Subcutaneous abdominal adipose tissue (tissue), 5 donors: ENCODE measurements around the gene PPL.
"Not testable (repeated sequence)": the region's sequence is repeated elsewhere in the genome, so short reads cannot be mapped to it uniquely, and the experiment has no call there.

Source experiments
- H3K27ac ChIP-seq: one replicate; pipeline ENCODE4 v1.7.0; 2013; ENCODE audit warnings: low read depth, mild to moderate bottlenecking, inconsistent platforms, low read length, moderate library complexity
- H3K27me3 ChIP-seq, 5 donors: one replicate each; pipeline ENCODE4 v1.7.0; 2013; ENCODE audit warnings: low read length in 5 of 5, inconsistent platforms in 1 of 5; ENCODE audit not compliant: control insufficient read depth in 5 of 5, insufficient read depth in 4 of 5
- H3K36me3 ChIP-seq, 5 donors: one replicate each; pipeline ENCODE4 v1.7.0; 2013; ENCODE audit warnings: low read length in 5 of 5; ENCODE audit not compliant: control insufficient read depth in 5 of 5, insufficient read depth in 5 of 5
- H3K4me1 ChIP-seq, 5 donors: one replicate each; pipeline ENCODE4 v1.7.0; 2013; ENCODE audit warnings: low read length in 5 of 5, mild to moderate bottlenecking in 3 of 5, moderate library complexity in 1 of 5; ENCODE audit not compliant: control insufficient read depth in 5 of 5, insufficient read depth in 5 of 5
- H3K4me3 ChIP-seq, 5 donors: one replicate each; pipeline ENCODE4 v1.7.0; 2013; ENCODE audit warnings: low read length in 5 of 5, low read depth in 1 of 5
- H3K9ac ChIP-seq, 5 donors: one replicate each; pipeline ENCODE4 v1.7.0; 2013; ENCODE audit warnings: low read length in 5 of 5, mild to moderate bottlenecking in 4 of 5, moderate library complexity in 3 of 5
- H3K9me3 ChIP-seq, 5 donors: one replicate each; pipeline ENCODE4 v1.7.0; 2013; ENCODE audit warnings: low read length in 5 of 5; ENCODE audit not compliant: control insufficient read depth in 5 of 5
- donor health status: healthy.
- donor health status: healthy.
- donor health status: healthy.
- donor health status: healthy.
- donor health status: healthy.

The PPL gene

GRCh38 chr16:4976611-4977145 is 39.7 kb upstream of the PPL start:
- Histone ChIP-seq H3K27ac (no peak overlapping the region), H3K27me3 (peaks cover 0 to 5% (median 4%) of the 10 kb centered on the region in 5 donors), H3K9ac (no peak overlapping the region), H3K4me1 (no peaks in the 10 kb centered on the region), H3K9me3 (peaks cover 0 to 3% (median 0%) of the 10 kb centered on the region in 5 donors), H3K4me3 (no peak overlapping the region), H3K36me3 (no peaks in the 10 kb centered on the region)

- Histone ChIP-seq H3K27me3 (peaks cover 0 to 8% (median 4%) of the 10 kb centered on the region in 5 donors), H3K9me3 (peaks cover 0 to 3% (median 0%) of the 10 kb centered on the region in 5 donors), H3K9ac (no peak overlapping the region), H3K36me3 (no peaks in the 10 kb centered on the region), H3K27ac (no peak overlapping the region), H3K4me3 (no peak overlapping the region), H3K4me1 (no peaks in the 10 kb centered on the region)
Observed at GRCh38 chr16:4976079-4976478, 39.1 kb upstream of the PPL start.

- Histone ChIP-seq H3K9ac (no peak overlapping the region), H3K27ac (no peak overlapping the region), H3K4me1 (no peaks in the 10 kb centered on the region), H3K36me3 (no peaks in the 10 kb centered on the region), H3K4me3 (no peak overlapping the region), H3K9me3 (peaks cover 0 to 3% (median 0%) of the 10 kb centered on the region in 5 donors), H3K27me3 (peaks cover 0 to 12% (median 5%) of the 10 kb centered on the region in 5 donors)
Observed at GRCh38 chr16:4972938-4973587, 36.1 kb upstream of the PPL start.

GRCh38 chr16:4970010-4970409 is 33.1 kb upstream of the PPL start:
- Histone ChIP-seq H3K27ac (no peak overlapping the region), H3K9ac (no peak overlapping the region), H3K9me3 (no peaks in the 10 kb centered on the region), H3K27me3 (peaks cover 0 to 12% (median 5%) of the 10 kb centered on the region in 5 donors), H3K4me3 (no peak overlapping the region), H3K4me1 (no peaks in the 10 kb centered on the region), H3K36me3 (no peaks in the 10 kb centered on the region)

- Histone ChIP-seq H3K9ac (no peak overlapping the region), H3K4me1 (no peaks in the 10 kb centered on the region), H3K27me3 (peaks cover 0 to 12% (median 5%) of the 10 kb centered on the region in 5 donors), H3K36me3 (no peaks in the 10 kb centered on the region), H3K4me3 (no peak overlapping the region), H3K27ac (no peak overlapping the region), H3K9me3 (no peaks in the 10 kb centered on the region)
Observed at GRCh38 chr16:4968879-4969483, 32.0 kb upstream of the PPL start.

GRCh38 chr16:4968278-4968677 is 31.3 kb upstream of the PPL start:
- H3K9me3 ChIP-seq, H3K27ac ChIP-seq, H3K36me3 ChIP-seq, H3K4me1 ChIP-seq, H3K4me3 ChIP-seq, H3K9ac ChIP-seq: not testable (repeated sequence)
- H3K27me3 ChIP-seq, result peaks cover 0 to 12% (median 5%) of the 10 kb centered on the region in 5 donors

- Histone ChIP-seq H3K4me3 (no peak overlapping the region), H3K27ac (no peak overlapping the region), H3K36me3 (no peaks in the 10 kb centered on the region), H3K27me3 (peaks cover 0 to 9% (median 5%) of the 10 kb centered on the region in 5 donors), H3K9me3 (no peaks in the 10 kb centered on the region), H3K4me1 (no peaks in the 10 kb centered on the region), H3K9ac (no peak overlapping the region)
Observed at GRCh38 chr16:4966736-4967453, 29.9 kb upstream of the PPL start.

- not testable (repeated sequence) for H3K4me3 ChIP-seq, H3K9me3 ChIP-seq, H3K27me3 ChIP-seq, H3K36me3 ChIP-seq, H3K9ac ChIP-seq, H3K4me1 ChIP-seq, H3K27ac ChIP-seq
Observed at GRCh38 chr16:4963527-4963926, 26.6 kb upstream of the PPL start.

- H3K9me3 ChIP-seq, result no peaks in the 10 kb centered on the region
- H3K27me3 ChIP-seq, result no peaks in the 10 kb centered on the region
- H3K9ac ChIP-seq, result no peak overlapping the region
- H3K4me3 ChIP-seq, result no peak overlapping the region
- H3K36me3 ChIP-seq, result no peaks in the 10 kb centered on the region
- H3K4me1 ChIP-seq, result peaks cover 1 to 12% (median 10%) of the 10 kb centered on the region in 5 donors
- H3K27ac ChIP-seq, result no peak overlapping the region
Observed at GRCh38 chr16:4962716-4963115, 25.8 kb upstream of the PPL start.

- Histone ChIP-seq H3K36me3 (no peaks in the 10 kb centered on the region), H3K27me3 (no peaks in the 10 kb centered on the region), H3K9ac (no peak overlapping the region), H3K4me3 (no peak overlapping the region), H3K27ac (no peak overlapping the region), H3K4me1 (peaks cover 1 to 17% (median 14%) of the 10 kb centered on the region in 5 donors), H3K9me3 (no peaks in the 10 kb centered on the region)
Observed at GRCh38 chr16:4960579-4960978, 23.6 kb upstream of the PPL start.
